ENCODE results near the gene CCDC192. TPM values are rescaled to one million over a fixed set of nuclear protein-coding genes. Genes with fewer than 3 reads are reported as not detected.

The CCDC192 gene
- polyA plus RNA-seq, 1 donor from 2014 or later = not detected

- Histone ChIP-seq H3K9me3 (ENCODE audit: low read length) (no peaks in the 10 kb centered on the region), H2AFZ (ENCODE audit: low read depth, low read length) (no peak overlapping the region), H3K9me2 (ENCODE audit: insufficient read depth, low read length) (no peaks in the 10 kb centered on the region), H3K79me2 (replicated peaks; ENCODE audit: insufficient read depth, low read length) (no peaks in the 10 kb centered on the region), H3F3A (ENCODE audit: insufficient read depth, low read length, poor library complexity, severe bottlenecking) (no peaks in the 10 kb centered on the region), H3K36me3 (ENCODE audit: insufficient read depth, low read length) (no peaks in the 10 kb centered on the region), H3K4me3 (ENCODE audit: low read length) (no peak overlapping the region), H4K20me1 (ENCODE audit: insufficient read depth) (no peaks in the 10 kb centered on the region), H3K27ac (ENCODE audit: low read length) (no peak overlapping the region), H3K4me2 (ENCODE audit: low read length) (no peak overlapping the region), H3K9ac (ENCODE audit: low read length) (no peak overlapping the region), H3K27me3 (ENCODE audit: insufficient read depth, low read depth, low read length) (no peaks in the 10 kb centered on the region)
- TF ChIP-seq RAD21 (conservative IDR thresholded peaks at IDR 0.05) = no peak
- TF ChIP-seq REST (IDR thresholded peaks at IDR 0.05; ENCODE audit: borderline replicate concordance) = no peak
These were observed 99.3 kb downstream of the CCDC192 start for GRCh38 chr5:127802477-127802865.

- Histone ChIP-seq H3K9me2 (ENCODE audit: insufficient read depth, low read length) (no peaks in the 10 kb centered on the region), H3K36me3 (ENCODE audit: insufficient read depth, low read length) (no peaks in the 10 kb centered on the region), H3K9me3 (ENCODE audit: low read length) (no peaks in the 10 kb centered on the region), H3K9ac (ENCODE audit: low read length) (no peak overlapping the region), H3K79me2 (replicated peaks; ENCODE audit: insufficient read depth, low read length) (no peaks in the 10 kb centered on the region), H2AFZ (ENCODE audit: low read depth, low read length) (no peak overlapping the region), H3K4me3 (ENCODE audit: low read length) (no peak overlapping the region), H4K20me1 (ENCODE audit: insufficient read depth) (no peaks in the 10 kb centered on the region), H3K27ac (ENCODE audit: low read length) (no peak overlapping the region), H3K27me3 (ENCODE audit: insufficient read depth, low read depth, low read length) (no peaks in the 10 kb centered on the region), H3K4me2 (ENCODE audit: low read length) (no peak overlapping the region), H3F3A (ENCODE audit: insufficient read depth, low read length, poor library complexity, severe bottlenecking) (no peaks in the 10 kb centered on the region)
- TF ChIP-seq POLR2AphosphoS5 (IDR thresholded peaks at IDR 0.05) (peak; percentile 37), REST (IDR thresholded peaks at IDR 0.05; ENCODE audit: borderline replicate concordance) (no peak), EP300 (conservative IDR thresholded peaks at IDR 0.05; ENCODE audit: poor library complexity, severe bottlenecking) (peak; percentile 38), CTCF (IDR thresholded peaks at IDR 0.05; ENCODE audit: poor library complexity, severe bottlenecking) (no peak), RAD21 (conservative IDR thresholded peaks at IDR 0.05) (no peak), EZH2 (IDR thresholded peaks at IDR 0.05; ENCODE audit: borderline replicate concordance, insufficient read depth, low read length, poor library complexity, severe bottlenecking) (no peak), SMC3 (conservative IDR thresholded peaks at IDR 0.05; ENCODE audit: poor library complexity) (no peak), MXI1 (conservative IDR thresholded peaks at IDR 0.05; ENCODE audit: poor library complexity, severe bottlenecking) (no peak), TAF1 (IDR thresholded peaks at IDR 0.05; ENCODE audit: low read depth) (no peak)
These were observed 101.8 kb downstream of the CCDC192 start for GRCh38 chr5:127804886-127805426.

Data from neural cell (in vitro differentiated cells).